Neural cell (in vitro differentiated cells): ENCODE data around the gene MIPOL1. TPM values are rescaled to one million over a fixed set of nuclear protein-coding genes. Genes with fewer than 3 reads are reported as not detected.
A peak's percentile ranks its signal among the peaks of the same experiment; 100 is the strongest.

Experiments used
- H2AFZ ChIP-seq: fragments of 200-600, 300-800 bp; sonication (generic), shearing (Covaris generic); 2 replicates; pipeline ENCODE4 v1.6.0; 2014; ENCODE audit warnings: low read depth, mild to moderate bottlenecking, antibody characterized with exemption, low read length, moderate library complexity
- H3F3A ChIP-seq: fragments of 200-600 bp; shearing (Covaris generic); 2 replicates; pipeline ENCODE4 v1.6.1; 2016; ENCODE audit warnings: mild to moderate bottlenecking, moderate library complexity, mixed read lengths, antibody characterized with exemption, low read length; ENCODE audit not compliant: insufficient read depth, poor library complexity, severe bottlenecking
- H3K27ac ChIP-seq: fragments of 200-600, 300-800 bp; sonication (generic), shearing (Covaris generic); 2 replicates; pipeline ENCODE4 v1.5.1; 2014; ENCODE audit warnings: mild to moderate bottlenecking, low read length, moderate library complexity
- H3K27me3 ChIP-seq: fragments of 300-800, 200-600 bp; sonication (generic), shearing (Covaris generic); 2 replicates; pipeline ENCODE4 v1.6.0; 2014; ENCODE audit warnings: mild to moderate bottlenecking, low read depth, low read length, moderate library complexity; ENCODE audit not compliant: insufficient read depth
- H3K36me3 ChIP-seq: fragments of 300-800, 200-600 bp; sonication (generic), shearing (Covaris generic); 2 replicates; pipeline ENCODE4 v1.5.1; 2014; ENCODE audit warnings: mild to moderate bottlenecking, antibody characterized with exemption, low read length, moderate library complexity; ENCODE audit not compliant: insufficient read depth
- H3K4me2 ChIP-seq: fragments of 300-800, 200-600 bp; sonication (generic), shearing (Covaris generic); 2 replicates; pipeline ENCODE4 v1.6.0; 2014; ENCODE audit warnings: mild to moderate bottlenecking, low read length
- H3K4me3 ChIP-seq: fragments of 300-800, 200-600 bp; sonication (generic), shearing (Covaris generic); 2 replicates; pipeline ENCODE4 v1.5.1; 2014; ENCODE audit warnings: mild to moderate bottlenecking, low read length, moderate library complexity
- H3K79me2 ChIP-seq: fragments of 200-600 bp; shearing (Covaris generic); replicated peaks from 2 replicates; pipeline ENCODE4 v1.6.0; 2014; ENCODE audit warnings: mild to moderate bottlenecking, low read length, moderate library complexity; ENCODE audit not compliant: insufficient read depth
- H3K9ac ChIP-seq: fragments of 300-800, 200-600 bp; sonication (generic), shearing (Covaris generic); 2 replicates; pipeline ENCODE4 v1.6.1; 2016; ENCODE audit warnings: mild to moderate bottlenecking, low read length, mixed read lengths
- H3K9me2 ChIP-seq: fragments of 200-600 bp; shearing (Covaris generic); 2 replicates; pipeline ENCODE4 v1.6.1; 2016; ENCODE audit warnings: mild to moderate bottlenecking, low read length, mixed read lengths; ENCODE audit not compliant: insufficient read depth
- H3K9me3 ChIP-seq: fragments of 200-600, 300-800 bp; sonication (generic), shearing (Covaris generic); 2 replicates; pipeline ENCODE4 v1.6.1; 2016; ENCODE audit warnings: mild to moderate bottlenecking, mixed run types, low read length, moderate library complexity, mixed read lengths
- H4K20me1 ChIP-seq: fragments of 200-600 bp; shearing (Covaris generic); 2 replicates; pipeline ENCODE4 v1.6.1; 2016; ENCODE audit warnings: mild to moderate bottlenecking, mixed run types; ENCODE audit not compliant: insufficient read depth
- EP300 ChIP-seq: fragments of 450-650 bp; conservative IDR thresholded peaks from 2 replicates; pipeline ENCODE4 v1.6.1; 2014; ENCODE audit warnings: antibody characterized with exemption, mild to moderate bottlenecking, moderate library complexity; ENCODE audit not compliant: poor library complexity, severe bottlenecking
- EZH2 ChIP-seq: fragments of 200-600, 300-800 bp; shearing (Covaris generic), sonication (generic); IDR thresholded peaks from 2 replicates; pipeline ENCODE4 v1.6.1; 2014; ENCODE audit warnings: antibody characterized with exemption, low read length, borderline replicate concordance, mild to moderate bottlenecking; ENCODE audit not compliant: insufficient read depth, poor library complexity, severe bottlenecking
- POLR2AphosphoS5 ChIP-seq: IDR thresholded peaks from 2 replicates; pipeline ENCODE4 v1.6.1; 2012
- RAD21 ChIP-seq: fragments of 450-650 bp; conservative IDR thresholded peaks from 2 replicates; pipeline ENCODE4 v1.6.1; 2014; ENCODE audit warnings: antibody characterized with exemption, mild to moderate bottlenecking, moderate library complexity
- SMC3 ChIP-seq: fragments of 450-650 bp; conservative IDR thresholded peaks from 2 replicates; pipeline ENCODE4 v1.6.1; 2014; ENCODE audit warnings: antibody characterized with exemption, mild to moderate bottlenecking, moderate library complexity; ENCODE audit not compliant: poor library complexity
- polyA plus RNA-seq: library from polyadenylated mRNA; depleted of rRNA; stranded (reverse); fragments of >200 nt; gene quantifications from 2 replicates; pipeline ENCODE4 v1.2.3, GENCODE V29; 2014
- TF ChIP-seq, protein P1 (sequence below): IDR thresholded peaks from 2 replicates; pipeline ENCODE4 v1.6.1; 2012; ENCODE audit warnings: borderline replicate concordance
- TF ChIP-seq, protein P2 (sequence below): fragments of 450-650 bp; IDR thresholded peaks from 2 replicates; pipeline ENCODE4 v1.5.1; 2014; ENCODE audit warnings: antibody characterized with exemption, mild to moderate bottlenecking, moderate library complexity; ENCODE audit not compliant: poor library complexity, severe bottlenecking

The MIPOL1 gene
- polyA plus RNA-seq, 1 donor from 2014 or later: 1.3 TPM

DNA sequence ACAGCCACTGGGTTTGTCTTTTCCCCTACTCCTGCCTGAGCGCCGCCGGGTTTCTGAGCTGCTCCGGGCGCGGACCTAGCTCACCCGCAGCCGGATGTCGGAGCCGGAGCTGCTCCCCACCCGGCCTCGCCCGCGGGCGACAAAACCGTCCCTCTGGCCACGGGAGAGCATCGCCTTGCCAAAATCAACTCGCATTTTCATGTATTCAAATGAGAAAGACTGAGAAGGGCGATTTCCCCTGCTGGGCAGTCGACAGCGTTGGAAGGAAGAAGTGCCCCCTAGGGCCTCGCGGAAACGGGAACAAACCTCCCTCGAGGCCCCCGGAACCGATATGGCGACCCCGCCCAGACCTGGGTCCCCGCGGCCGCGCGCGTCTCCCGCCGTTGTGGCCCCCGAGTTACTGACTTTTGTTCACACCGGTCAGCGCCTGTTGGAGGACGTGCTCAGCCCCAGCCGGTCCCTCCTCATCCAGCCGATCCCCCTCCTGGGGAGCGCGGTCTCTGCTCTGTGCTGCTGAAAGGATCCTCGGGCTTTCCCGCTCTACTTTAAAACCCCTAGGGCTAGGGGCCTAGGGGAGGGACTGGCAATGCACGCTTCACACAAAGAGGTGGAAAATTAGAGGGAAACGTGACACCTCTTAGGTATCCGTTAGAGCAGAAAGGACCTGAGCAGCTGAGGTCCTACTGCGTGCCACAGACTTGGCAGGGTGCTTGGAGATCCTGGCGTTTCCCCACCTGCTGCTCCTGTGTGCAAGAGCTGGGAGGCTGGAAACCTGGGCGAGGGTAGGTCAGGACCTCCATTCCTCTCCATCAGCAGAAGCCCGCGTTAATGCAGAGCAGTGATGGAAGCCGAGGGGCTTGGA, 402.0 kb downstream of the MIPOL1 start:
- TF ChIP-seq, protein P1, sequence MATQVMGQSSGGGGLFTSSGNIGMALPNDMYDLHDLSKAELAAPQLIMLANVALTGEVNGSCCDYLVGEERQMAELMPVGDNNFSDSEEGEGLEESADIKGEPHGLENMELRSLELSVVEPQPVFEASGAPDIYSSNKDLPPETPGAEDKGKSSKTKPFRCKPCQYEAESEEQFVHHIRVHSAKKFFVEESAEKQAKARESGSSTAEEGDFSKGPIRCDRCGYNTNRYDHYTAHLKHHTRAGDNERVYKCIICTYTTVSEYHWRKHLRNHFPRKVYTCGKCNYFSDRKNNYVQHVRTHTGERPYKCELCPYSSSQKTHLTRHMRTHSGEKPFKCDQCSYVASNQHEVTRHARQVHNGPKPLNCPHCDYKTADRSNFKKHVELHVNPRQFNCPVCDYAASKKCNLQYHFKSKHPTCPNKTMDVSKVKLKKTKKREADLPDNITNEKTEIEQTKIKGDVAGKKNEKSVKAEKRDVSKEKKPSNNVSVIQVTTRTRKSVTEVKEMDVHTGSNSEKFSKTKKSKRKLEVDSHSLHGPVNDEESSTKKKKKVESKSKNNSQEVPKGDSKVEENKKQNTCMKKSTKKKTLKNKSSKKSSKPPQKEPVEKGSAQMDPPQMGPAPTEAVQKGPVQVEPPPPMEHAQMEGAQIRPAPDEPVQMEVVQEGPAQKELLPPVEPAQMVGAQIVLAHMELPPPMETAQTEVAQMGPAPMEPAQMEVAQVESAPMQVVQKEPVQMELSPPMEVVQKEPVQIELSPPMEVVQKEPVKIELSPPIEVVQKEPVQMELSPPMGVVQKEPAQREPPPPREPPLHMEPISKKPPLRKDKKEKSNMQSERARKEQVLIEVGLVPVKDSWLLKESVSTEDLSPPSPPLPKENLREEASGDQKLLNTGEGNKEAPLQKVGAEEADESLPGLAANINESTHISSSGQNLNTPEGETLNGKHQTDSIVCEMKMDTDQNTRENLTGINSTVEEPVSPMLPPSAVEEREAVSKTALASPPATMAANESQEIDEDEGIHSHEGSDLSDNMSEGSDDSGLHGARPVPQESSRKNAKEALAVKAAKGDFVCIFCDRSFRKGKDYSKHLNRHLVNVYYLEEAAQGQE: no peak
- TF ChIP-seq POLR2AphosphoS5 (peak; percentile 14), EZH2 (peak; percentile 20)
- peaks cover 96% of the 10 kb centered on the region for H3K27me3 ChIP-seq
- no peak overlapping the region for H2AFZ ChIP-seq
- peaks cover 2% of the 10 kb centered on the region for H3K9me3 ChIP-seq
- no peak overlapping the region for H3K9ac ChIP-seq
- no peaks in the 10 kb centered on the region for H3F3A ChIP-seq
- H3K9me2 ChIP-seq: no peaks in the 10 kb centered on the region
- H4K20me1 ChIP-seq: no peaks in the 10 kb centered on the region
- no peaks in the 10 kb centered on the region for H3K36me3 ChIP-seq
- H3K4me2 ChIP-seq: no peak overlapping the region
- H3K4me3 ChIP-seq: peak overlapping the region; percentile 45
- no peaks in the 10 kb centered on the region for H3K79me2 ChIP-seq
- H3K27ac ChIP-seq: no peak overlapping the region

DNA sequence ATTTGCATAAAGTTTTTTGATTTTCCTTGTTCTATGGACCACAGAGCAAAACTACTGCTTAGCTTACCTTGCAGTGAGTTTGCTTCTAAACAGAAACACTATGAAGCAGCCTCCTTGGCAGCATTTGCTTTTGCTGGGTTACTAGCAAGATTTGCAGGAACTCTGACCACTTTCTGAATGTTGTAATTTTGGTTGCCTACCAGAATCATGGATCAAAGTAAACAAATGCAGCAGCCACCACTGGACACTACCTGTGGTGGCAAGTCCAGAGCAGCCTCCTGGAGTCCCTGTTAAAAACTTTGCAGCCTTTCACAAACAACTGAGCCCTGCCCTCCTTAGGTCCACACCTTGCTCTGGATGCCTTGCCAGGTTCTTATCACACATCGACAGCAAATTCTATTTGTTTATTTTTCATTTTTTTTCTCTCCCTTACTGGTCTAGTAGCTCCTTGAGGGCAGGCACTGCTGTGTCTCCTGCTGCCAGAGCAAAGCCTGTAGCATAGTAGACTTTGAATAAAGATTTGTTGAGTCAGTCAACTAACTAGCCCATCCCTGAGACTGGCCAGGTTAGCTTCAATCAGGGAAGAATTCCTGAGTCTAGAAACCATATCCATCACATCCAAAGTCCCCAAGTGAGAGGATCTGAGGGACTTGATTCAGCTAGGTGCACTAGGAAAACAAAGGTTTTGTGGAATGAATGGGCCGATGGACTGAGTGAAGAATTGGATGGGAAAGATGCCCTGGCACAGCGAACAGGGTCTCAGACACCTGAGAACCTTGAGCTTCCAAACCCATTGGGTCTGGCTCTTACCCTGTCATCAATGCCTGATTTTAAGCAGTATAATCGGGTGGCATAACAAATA, 403.4 kb downstream of the MIPOL1 start:
- Histone ChIP-seq H3F3A (no peaks in the 10 kb centered on the region), H2AFZ (no peak overlapping the region), H3K27me3 (peaks cover 89% of the 10 kb centered on the region), H3K9ac (no peak overlapping the region), H3K4me2 (no peak overlapping the region), H3K9me3 (peaks cover 2% of the 10 kb centered on the region), H3K79me2 (no peaks in the 10 kb centered on the region), H3K36me3 (no peaks in the 10 kb centered on the region), H4K20me1 (no peaks in the 10 kb centered on the region), H3K9me2 (no peaks in the 10 kb centered on the region), H3K27ac (no peak overlapping the region), H3K4me3 (no peak overlapping the region)
- TF ChIP-seq, protein P2, sequence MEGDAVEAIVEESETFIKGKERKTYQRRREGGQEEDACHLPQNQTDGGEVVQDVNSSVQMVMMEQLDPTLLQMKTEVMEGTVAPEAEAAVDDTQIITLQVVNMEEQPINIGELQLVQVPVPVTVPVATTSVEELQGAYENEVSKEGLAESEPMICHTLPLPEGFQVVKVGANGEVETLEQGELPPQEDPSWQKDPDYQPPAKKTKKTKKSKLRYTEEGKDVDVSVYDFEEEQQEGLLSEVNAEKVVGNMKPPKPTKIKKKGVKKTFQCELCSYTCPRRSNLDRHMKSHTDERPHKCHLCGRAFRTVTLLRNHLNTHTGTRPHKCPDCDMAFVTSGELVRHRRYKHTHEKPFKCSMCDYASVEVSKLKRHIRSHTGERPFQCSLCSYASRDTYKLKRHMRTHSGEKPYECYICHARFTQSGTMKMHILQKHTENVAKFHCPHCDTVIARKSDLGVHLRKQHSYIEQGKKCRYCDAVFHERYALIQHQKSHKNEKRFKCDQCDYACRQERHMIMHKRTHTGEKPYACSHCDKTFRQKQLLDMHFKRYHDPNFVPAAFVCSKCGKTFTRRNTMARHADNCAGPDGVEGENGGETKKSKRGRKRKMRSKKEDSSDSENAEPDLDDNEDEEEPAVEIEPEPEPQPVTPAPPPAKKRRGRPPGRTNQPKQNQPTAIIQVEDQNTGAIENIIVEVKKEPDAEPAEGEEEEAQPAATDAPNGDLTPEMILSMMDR: no peak
- TF ChIP-seq EZH2 (no peak), SMC3 (no peak), RAD21 (no peak), EP300 (no peak)
